ENCODE measurements around the gene TAF9.
"Not testable (repeated sequence)": the region's sequence is repeated elsewhere in the genome, so short reads cannot be mapped to it uniquely, and the experiment has no call there.

The TAF9 gene, protein sequence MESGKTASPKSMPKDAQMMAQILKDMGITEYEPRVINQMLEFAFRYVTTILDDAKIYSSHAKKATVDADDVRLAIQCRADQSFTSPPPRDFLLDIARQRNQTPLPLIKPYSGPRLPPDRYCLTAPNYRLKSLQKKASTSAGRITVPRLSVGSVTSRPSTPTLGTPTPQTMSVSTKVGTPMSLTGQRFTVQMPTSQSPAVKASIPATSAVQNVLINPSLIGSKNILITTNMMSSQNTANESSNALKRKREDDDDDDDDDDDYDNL

DNA sequence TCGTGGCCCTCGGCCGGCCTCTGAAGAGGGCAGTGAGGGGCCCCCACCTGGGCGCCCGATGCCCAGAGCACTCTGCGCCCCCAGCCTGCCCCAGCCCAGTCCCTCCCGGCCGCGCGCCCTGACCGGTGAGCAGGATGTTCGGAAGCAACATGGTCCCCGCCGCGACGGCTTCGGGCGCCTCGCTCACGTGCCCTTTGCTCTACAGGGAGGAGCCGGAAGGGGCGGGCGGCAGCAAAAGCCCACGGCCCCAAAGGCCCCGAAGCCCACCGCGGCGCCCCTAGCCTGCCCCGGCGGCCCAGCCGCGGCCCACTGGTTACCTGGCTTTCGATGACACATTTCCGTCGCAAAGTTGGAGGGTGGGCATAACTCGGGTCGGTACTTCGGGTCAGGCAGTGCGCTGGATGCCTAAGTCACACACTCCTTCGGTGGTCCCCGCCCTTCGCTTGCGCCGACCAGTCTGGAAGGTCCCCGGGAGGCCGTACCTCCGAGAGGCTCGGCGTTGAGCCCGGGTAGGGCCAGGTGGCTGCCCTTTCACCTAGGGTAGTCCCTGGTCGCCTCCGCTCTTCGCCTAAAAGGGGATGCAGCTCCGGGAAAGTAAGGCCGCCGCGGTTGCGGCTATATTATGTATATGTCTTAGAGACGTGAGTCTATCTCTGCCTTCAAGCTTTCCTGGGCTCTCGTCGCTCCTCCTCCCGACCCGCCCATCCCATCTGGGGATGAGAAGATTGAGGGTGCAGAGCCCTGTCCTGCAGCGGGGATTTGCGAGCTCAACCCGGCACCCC lies at the start of gene TAF9, which contains the start of the genes AK6 and RAD17:
Gene TAF9, minus strand, starts transcription at position 181 of the 782 bp plus-strand sequence. CDS start 3,783 bp downstream, outside the sequence.
Gene AK6, minus strand, starts transcription at position 181 of the 782 bp plus-strand sequence. Its CDS starts 30 bp downstream, at position 151.
Gene RAD17, plus strand, starts transcription at position 479 of the 782 bp plus-strand sequence. CDS start 2,391 bp downstream, outside the sequence.
- peak; percentile 92 for DNase-seq

DNA sequence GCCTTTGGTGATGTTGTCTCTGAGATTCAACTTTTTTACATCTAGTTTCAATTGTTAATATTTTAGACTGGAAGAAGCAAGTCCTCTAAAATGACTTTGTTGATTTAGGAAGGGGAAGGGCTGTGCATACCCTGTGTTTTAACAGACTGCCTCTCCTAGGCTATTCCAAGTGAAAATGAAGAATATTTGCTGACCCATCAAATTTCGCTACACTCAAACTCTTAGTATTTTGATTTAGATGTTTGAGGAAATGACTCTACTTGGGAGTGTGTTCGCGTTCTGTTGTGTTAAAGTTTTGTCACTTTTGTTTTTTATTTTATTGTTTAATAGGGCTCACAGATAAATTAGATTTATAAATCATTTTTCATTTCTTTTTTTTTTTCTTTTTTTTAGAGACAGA lies 49.2 kb upstream of the TAF9 start:
- DNase-seq: no peak

DNA sequence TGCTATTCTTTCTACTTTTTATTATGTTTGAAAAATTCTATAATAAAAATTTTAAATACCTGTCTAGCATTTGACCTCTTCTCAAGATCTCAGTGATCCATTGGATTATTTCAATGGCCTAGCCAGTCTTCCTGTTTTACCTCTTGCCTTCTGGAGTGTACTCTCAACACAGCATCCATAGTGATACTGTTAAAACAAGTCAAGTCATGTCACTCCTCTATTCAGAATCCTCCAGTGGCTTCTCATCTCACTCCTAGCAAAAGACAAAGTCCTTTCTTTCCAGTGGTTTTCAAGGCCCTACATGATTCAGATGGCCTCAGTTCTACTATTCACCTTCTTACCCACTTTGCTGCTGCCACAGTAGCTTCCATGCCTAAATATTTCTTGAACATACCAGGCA lies 47.4 kb upstream of the TAF9 start:
- DNase-seq: no peak

DNA sequence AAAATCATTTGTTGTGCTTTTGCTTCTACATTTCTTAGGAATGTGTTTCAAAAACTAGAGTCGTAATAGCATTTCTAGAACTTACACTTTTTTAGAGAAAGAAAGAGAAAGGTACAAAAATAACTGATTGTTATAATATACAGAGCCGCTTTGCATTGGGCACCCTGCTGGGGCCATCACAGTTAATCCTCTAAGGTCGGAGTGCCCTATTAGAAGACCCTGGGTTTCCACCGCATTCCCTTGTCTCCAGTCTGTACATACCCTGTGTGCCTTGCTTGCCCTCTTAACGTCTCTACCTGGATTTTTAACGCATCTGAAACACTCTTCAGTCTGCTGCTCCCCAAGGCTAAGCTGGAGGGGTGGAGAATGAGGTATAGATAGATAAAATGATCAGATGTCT lies 46.9 kb upstream of the TAF9 start:
- no peak for DNase-seq

DNA sequence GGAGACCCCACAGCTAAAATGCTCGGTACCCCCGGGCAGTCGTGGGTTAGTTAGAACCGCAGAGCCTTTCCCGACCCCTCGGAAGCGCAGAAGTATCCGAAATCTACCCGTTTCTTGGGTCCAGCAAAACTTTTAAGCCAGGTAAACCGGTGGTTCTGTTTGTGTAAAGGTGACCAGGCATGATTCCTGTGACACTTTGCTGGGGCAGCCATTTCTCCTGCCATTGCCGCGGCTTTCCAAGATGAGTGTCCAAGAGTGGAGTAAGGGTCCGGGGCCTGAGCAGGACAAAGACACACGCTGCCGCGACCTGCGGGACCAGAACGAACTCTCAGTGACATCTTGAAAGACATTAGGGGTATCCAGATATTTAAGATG lies 46.3 kb upstream of the TAF9 start:
- no peak for DNase-seq

DNA sequence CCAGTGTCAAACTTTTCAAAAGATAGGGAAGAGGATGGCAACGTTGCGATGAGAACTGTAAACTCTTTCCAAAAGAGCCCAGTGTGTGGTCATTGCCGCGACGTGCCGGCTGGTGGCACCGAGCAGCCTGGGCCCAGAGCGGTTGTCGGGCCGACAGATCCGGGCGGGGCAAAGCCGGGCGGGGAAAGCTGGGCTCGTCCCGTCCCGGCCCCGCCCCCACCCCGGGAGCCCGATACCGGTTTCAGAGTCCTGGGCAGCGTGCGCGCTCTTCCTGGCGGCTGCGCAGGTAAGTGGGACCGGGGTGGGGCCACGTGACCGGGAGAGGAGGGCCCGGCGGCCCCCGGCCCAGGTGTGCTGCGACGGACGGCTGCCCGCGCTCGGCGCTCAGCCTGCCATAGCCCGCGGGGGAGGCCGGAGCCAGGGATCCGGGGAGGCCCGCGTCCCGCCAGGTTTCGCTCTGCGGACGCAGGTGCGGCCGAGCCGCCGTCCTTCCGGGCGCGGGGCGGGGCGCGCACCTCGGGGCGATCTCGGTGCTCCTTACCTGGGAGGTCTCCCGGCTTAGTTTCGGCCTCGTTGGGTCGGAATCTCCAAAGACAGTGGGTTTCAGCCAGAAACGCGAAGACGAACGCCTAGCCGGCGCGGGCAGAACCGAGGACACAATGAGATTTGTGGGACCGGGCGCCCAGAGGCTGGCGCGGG lies 45.7 kb upstream of the TAF9 start, which contains the start of gene MARVELD2:
Gene MARVELD2, plus strand, starts transcription at position 232 of the 699 bp plus-strand sequence. CDS start 4,270 bp downstream, outside the sequence.
- peak; percentile 17 for DNase-seq

DNA sequence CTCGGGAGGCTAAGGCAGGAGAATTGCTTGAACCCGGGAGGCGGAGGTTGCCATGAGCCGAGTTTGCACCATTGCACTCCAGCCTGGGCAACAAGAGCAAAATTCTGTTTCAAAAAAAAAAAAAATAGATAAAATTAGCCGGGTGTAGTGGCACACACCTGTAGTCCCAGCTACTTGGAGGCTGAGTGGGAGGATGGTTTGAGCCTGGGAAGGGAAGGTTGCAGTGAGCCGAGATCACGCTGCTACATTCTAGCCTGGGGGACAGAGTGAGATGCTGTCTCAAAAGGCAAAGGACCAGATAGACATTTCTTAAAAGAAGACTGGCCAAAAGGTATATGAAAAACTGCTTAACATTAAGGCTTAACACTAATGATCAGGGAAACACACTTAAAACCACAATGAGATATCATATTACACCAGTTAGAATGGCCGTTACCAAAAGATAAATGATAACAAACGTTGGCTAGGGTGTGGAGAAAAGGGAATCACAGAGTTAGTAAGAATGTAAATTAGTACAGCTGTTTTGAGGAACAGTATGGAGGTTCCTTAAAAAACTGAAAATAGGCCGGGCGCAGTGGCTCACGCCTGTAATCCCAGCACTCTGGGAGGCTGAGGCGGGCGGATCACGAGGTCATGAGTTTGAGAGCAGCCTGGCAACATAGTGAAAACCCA lies 35.5 kb upstream of the TAF9 start:
- DNase-seq: no peak

DNA sequence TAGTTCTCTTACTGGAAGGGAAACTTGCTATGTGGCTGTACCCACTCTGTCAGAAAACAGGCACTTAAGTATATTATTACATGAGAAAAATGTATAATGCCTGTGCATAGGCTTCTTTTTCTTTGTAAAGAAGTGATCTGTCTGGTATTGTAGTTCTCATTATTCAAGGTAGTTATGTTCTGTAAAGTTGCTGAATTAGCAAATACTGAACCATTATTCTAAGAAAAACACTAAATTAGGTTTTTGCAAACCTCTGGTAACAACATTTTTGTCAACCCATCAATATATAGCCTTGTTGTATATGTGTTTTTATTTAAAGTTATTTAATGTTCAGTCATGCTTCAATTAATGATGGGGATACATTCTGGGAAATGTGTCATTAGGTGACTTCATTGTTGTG lies 9.1 kb upstream of the TAF9 start:
- DNase-seq: no peak

DNA sequence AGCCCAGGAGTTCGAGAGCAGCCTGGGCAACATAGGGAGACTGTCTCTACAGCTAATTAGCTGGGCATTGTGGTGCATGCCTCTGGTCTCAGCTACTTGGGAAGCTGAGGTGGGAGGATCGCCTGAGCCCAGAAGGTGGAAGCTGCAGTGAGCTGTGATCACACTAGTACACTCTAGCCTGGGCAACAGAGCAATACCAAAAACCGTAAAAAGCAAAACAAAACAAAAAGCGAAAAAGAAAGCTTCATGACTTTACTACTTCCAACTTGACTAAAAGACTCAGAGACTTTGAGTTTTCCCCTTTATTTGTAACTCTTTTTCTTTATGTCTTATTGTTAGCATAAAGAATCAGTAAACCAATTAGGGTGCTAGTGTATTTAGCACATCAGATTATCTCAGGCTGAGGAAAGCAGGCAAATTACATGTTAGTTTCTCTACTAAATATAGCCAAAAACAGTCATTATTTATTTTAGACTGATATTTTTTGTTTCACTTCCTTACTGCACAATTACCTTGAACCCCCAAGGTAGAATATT lies 5.7 kb upstream of the TAF9 start:
- no peak for DNase-seq

DNA sequence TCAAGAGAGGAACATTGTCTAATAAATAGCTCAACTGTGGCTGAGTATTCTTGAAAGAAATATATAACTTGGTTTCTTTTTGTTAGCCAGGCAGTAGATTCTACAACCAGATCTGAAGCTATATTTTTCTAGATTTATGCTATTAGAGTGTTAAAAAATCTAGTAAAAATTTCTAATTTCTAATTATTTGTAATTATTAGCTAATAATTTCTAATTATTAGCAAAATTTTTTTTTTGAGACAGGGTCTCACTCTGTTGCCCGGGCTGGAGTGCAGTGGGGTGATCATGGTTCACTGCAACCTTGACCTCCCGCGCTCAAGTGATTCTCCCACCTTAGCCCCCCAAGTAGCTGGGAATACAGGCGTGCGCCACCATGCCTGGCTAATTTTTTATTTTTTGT lies 3.1 kb upstream of the TAF9 start:
- no peak for DNase-seq

DNA sequence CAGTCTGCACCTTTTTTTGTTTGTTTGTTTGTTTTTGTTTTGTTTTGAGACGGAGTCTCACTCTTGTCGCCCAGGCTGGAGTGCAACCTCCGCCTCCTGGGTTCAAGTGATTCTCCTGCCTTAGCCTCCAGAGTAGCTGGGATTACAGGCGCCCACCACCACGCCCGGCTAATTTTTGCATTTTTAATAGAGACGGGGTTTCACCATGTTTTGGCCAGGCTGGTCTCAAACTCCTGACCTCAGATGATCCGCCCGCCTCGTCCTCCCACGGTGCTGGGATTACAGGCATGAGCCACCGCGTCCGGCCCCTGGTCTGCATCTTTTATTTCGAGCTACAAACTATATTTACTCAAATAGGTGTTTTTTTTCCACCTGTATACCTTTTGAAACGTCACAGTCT lies 1.0 kb upstream of the TAF9 start:
- DNase-seq: not testable (repeated sequence)

DNA sequence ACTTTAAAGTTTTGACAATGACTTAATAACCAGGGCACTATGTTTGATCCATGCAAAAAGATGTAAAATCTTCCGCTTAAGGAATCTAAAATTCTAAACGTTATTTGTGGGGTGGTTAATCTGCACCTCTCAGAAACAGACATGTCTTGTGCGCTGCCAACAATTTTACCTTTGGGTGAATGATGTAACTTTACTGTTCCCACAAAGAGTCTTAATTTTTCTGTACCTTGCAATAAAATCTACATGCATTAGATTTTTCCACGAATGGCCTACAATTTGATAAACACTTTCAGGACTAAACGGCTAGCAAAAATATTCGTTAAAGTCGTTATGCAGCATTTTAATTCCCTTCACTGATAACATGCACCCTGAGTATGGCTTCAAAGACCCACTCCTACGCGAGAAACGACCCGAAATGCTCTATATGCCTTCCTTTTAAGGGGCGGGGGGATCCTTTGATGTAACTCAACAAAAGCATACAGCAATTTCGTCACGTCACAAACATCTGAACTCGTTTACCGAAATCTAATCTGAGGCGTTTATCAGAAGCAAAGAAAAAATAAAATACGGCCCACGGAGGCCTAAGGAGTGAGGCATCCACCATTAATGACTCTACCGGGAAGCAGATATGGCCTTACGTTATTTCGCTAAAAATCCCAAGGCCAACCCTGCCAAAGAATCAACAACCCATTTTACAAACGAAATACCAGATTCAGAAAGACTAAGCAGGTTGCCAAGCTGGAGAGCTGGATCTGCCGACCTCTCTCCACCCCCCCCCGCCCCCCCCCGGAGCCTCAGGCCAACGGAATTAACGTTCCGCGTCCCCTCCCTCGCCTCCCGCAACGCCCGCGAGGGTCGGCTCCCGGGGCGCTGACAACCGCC lies 621 bp downstream of the TAF9 start:
- DNase-seq: peak; percentile 39

DNA sequence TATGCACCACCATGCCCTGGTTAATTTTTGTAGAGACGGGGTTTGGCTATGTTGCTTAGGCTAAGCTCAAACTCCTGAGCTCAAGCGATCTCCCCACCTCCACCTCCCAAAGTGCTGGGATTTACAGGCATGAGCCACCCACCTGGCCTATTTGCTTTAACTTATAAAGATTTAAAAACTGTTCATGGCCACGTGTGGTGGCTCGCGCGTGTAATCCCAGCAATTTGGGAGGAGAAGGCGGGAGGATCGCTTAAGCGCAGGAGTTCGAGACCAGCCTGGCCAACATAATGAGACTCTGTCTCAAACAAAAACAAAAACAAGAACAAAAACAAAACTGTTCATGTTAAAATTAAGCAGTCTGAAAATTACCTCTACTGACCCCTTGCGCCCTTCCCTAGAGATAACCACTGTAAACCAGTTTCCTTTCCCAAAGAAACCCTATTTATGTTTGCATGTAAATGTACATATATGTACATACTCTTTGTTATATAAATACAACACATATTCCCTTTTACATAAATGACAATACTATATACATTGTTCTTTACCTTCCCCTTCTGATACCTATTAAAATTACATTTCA lies 1.5 kb downstream of the TAF9 start:
- DNase-seq: no peak

DNA sequence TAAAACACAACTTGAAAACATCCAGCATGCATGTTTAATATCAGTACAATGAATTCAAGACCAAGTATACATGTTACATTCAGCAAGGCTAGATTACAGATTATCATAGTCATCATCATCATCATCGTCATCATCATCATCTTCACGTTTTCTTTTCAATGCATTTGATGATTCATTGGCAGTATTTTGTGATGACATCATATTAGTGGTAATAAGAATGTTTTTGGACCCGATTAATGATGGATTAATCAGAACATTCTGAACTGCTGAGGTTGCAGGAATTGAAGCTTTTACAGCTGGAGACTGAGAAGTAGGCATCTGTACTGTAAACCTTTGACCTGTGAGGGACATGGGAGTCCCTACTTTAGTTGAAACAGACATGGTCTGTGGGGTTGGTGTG lies 4.5 kb downstream of the TAF9 start:
- peak; percentile 6 for DNase-seq

DNA sequence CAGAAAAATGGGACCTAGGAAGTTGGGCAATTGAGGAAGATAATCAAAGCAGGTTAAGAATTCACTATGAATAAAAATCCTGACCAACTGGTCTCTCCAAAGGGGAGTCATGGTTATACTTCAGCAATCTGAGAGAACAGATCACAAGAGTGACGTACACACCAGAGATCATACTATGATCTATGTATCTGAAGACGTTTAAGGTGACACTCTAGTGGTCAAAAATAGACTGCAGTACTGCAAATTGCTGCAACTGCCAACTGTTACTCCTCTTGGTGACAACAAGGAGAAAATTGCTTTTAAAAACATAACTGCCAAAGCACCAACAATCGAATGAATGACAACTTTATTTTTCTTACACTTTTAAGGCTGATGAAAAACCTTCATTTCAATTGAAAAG lies 4.9 kb downstream of the TAF9 start:
- peak; percentile 46 for DNase-seq

DNA sequence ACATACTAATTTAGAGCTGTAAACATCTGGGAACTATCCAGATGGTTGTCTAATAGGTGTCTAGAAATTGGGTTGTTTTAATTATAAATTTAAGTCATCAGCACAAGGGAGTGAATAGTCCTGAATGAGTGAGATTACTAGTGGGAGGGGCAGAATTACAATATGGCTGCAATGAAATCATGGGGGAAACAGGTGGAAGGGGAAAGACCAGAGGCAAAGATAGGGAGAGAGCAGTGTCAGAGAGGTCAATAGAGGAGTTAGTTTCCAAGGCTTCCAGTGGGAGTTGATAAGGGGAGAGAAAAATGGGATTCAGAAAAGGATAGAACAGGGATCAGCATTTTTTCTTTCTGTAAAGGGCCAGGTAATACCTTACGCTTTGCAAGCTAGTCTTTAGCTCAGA lies 8.9 kb downstream of the TAF9 start:
- no peak for DNase-seq

DNA sequence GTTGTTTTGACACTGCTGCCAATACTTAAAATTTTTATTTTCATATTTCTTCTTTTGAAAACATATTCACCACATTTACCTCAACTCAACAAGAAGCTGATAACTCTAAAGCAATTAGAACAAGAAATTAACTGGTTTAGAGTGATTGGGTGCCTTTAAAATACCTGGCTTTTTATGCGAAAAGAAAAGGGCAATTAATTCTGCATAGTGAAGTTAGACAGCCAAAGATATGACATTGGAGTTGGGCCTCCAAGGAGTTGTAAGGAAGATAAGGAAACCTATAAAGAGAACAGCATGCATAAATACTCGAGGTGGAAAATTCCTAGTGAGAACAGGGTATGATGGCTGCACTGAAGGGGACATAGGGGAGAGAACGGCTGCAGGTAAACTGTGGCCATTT lies 9.6 kb downstream of the TAF9 start:
- DNase-seq: no peak

DNA sequence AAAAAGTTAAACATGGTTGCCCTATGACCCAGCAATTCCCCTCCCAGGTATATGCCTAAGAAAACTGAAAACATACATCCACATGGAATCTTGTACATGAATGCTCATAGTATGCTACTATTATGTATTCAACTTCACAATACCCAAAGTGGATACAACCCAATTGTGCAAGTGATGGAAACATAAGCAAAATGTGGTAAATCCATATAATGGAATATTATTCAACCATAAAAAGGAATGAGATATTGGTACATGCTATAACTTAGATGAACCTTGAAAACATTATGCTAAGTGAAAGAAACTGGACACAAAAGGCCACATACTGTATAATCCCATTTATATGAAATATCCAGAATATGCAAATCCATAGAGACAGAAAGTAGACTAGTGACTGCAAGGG lies 18.7 kb downstream of the TAF9 start:
- no peak for DNase-seq

DNA sequence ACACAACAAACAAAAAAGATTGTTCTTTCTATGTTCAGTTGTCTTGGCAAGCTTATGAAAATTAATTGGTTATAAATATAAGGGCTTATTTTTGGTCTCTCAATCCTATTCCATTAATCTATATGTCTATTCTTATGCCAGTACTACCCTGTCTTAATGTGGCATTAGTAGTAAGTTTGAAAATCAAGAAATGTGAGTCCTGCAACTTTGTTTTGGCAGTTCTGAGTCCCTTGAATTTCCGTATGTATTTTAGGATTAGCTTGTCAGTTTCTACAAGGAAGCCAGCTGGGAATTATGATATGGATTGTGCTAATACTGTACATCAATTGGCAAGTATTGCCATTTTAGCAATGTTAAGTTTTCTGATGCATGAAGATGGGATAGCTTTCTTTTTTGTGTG lies 26.2 kb downstream of the TAF9 start:
- DNase-seq: no peak

DNA sequence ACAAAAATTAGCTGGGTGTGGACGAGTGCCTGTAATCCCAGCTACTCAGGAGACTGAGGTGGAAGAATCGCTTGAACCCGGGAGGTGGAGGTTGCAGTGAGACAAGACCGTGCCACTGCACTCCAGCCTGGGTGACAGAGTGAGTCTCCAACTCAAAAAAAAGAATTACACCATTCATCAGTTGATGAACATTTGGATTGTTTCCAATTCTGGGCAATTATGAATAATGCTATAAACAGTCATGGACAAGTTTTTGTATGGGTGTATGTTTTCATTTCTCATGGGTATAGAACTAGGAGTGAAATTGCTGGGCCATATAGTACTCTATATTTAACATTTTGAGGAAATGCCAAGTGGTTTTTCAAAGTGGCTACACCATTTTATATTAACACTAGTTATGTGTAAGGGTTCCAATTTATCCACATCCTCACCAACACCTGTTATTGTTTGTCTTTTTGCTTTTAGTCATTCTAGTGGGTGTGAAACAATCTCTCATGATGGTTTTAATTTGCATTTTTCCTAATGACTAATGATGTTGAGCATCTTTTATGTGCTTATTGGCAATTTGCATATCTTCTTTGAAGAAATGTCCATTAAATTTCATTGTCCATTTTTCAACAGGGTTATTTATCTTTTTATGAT lies 27.7 kb downstream of the TAF9 start:
- DNase-seq: no peak

All from HCEC 1CT (cell line).